ENCODE data around the gene RAPGEF1. TPM values are rescaled to one million over a fixed set of nuclear protein-coding genes. Genes with fewer than 3 reads are reported as not detected.

The RAPGEF1 gene
- total RNA-seq, 2 experiments from 2014 or later, result 118 to 243 TPM

DNA sequence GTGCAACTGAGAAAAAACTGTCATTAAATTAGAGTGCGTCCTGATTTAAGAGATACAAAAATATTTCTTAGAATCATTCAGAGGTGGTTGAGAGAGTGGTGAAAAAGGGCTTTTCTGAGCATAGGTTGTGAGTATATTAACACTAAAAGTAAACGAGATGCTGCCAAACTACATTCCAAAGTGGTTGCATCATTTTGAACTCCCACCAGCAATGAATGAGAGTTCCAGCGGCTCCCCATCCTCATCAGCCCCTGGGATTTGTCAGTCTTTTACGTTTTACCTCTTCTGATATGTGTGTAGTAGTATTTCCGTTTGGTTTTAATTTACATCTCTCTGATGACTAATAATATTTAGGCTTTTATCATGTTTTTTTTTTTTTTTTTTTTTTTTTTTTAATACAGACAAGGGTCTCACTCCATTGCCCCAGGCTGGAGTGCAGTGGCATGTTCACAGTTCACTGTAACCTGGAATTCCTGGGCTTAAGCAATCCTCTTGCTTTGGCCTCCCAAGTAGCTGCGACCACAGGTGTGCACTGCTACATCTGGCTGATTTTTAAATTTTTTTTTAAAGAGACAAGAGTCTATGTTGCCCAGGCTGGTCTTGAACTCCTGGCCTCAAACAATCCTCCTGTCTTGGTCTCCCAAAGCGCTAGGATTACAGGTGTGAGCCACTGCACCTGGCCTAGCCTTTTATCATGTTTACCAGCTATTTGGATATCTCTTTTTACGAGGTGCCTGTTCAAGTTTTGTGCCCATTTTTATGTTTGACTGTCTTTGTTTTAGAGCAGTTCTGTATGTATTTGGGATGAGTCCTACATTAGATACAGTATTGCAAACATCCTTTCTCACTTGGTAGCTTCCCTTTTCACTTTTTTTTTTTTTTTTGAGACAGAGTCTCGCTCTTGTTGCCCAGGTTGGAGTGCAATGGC, 177.6 kb downstream of the RAPGEF1 start:
- Histone ChIP-seq H3K79me2 (ENCODE audit: insufficient read depth, low read depth, low read length) (no peaks in the 10 kb centered on the region), H3K4me2 (ENCODE audit: low read length) (no peak overlapping the region), H3K4me1 (ENCODE audit: insufficient read depth, low read length, poor library complexity, severe bottlenecking) (no peaks in the 10 kb centered on the region), H3K4me3 (ENCODE audit: low read depth, low read length, poor library complexity, severe bottlenecking) (no peak overlapping the region), H3K36me3 (ENCODE audit: insufficient read depth, low read length) (peaks cover 9% of the 10 kb centered on the region), H4K20me1 (ENCODE audit: insufficient read depth, low read length) (no peaks in the 10 kb centered on the region), H3K9me2 (ENCODE audit: insufficient read depth, low read length) (no peaks in the 10 kb centered on the region), H3K27ac (ENCODE audit: low read depth, low read length, poor library complexity, severe bottlenecking) (no peak overlapping the region), H3K9me3 (ENCODE audit: low read length) (peaks cover 10% of the 10 kb centered on the region; the same call in 1 of the 2 replicates), H2AFZ (ENCODE audit: low read length) (no peak overlapping the region)
- intact Hi-C loops (cut with micrococcal nuclease; ENCODE audit: unreplicated experiment), result no loop called here
- ChIA-PET CTCF (ENCODE audit: unreplicated experiment) (interaction anchor here (0.6 kb wide), 1 partner anchor 58 kb away, joined by 5 read pairs; no protein-coding TSS in a partner anchor), POLR2A (interaction anchor here (0.6 to 0.7 kb wide), 2 partner anchors 11 to 953 kb away, joined by 4 to 8 read pairs; no protein-coding TSS in a partner anchor)
- no peak for DNase-seq (ENCODE audit: low spot score)
- no peak for TF ChIP-seq EZH2phosphoT487 (IDR thresholded peaks at IDR 0.05; ENCODE audit: borderline replicate concordance, low read depth, low read length)
- TF ChIP-seq CTCF (conservative IDR thresholded peaks at IDR 0.05; ENCODE audit: low read length), result no peak
- no TSS peak for BruUV-seq (replicated peaks)

- Histone ChIP-seq H3K4me2 (ENCODE audit: low read length) (no peak overlapping the region), H3K27ac (ENCODE audit: low read depth, low read length, poor library complexity, severe bottlenecking) (no peak overlapping the region), H3K4me1 (ENCODE audit: insufficient read depth, low read length, poor library complexity, severe bottlenecking) (no peaks in the 10 kb centered on the region), H3K9me2 (ENCODE audit: insufficient read depth, low read length) (no peaks in the 10 kb centered on the region), H3K79me2 (ENCODE audit: insufficient read depth, low read depth, low read length) (no peaks in the 10 kb centered on the region), H3K36me3 (ENCODE audit: insufficient read depth, low read length) (no peaks in the 10 kb centered on the region), H2AFZ (ENCODE audit: low read length) (no peak overlapping the region), H4K20me1 (ENCODE audit: insufficient read depth, low read length) (no peaks in the 10 kb centered on the region), H3K9me3 (ENCODE audit: low read length) (0 out of 2 replicates have a peak, but pooled peaks cover 10% of the 10 kb centered on the region), H3K4me3 (ENCODE audit: low read depth, low read length, poor library complexity, severe bottlenecking) (no peak overlapping the region)
- POLR2A ChIA-PET, result interaction anchor here (0.7 to 0.8 kb wide), 2 partner anchors 111 to 371 kb away, joined by 3 to 8 read pairs; no protein-coding TSS in a partner anchor
- CTCF ChIA-PET (ENCODE audit: unreplicated experiment), result no interaction called here
- no peak for DNase-seq (ENCODE audit: low spot score)
- 0 out of 2 replicates have a peak, but pooled peaks have one; percentile 16 for TF ChIP-seq CTCF (conservative IDR thresholded peaks at IDR 0.05; ENCODE audit: low read length)
- no peak for TF ChIP-seq EZH2phosphoT487 (IDR thresholded peaks at IDR 0.05; ENCODE audit: borderline replicate concordance, low read depth, low read length)
- intact Hi-C loops (cut with micrococcal nuclease; ENCODE audit: unreplicated experiment), result no loop called here
- no TSS peak for BruUV-seq (replicated peaks)
Observed at GRCh38 chr9:131559421-131560000, 180.4 kb downstream of the RAPGEF1 start.
